Medulla oblongata (tissue), 1 donor: ENCODE results near the gene EMP3.

Source experiments
- DNase-seq: peaks from one replicate; pipeline ENCODE4 v3.0.0-alpha.2; 2015; ENCODE audit errors: extremely low spot score

Gene EMP3

DNA sequence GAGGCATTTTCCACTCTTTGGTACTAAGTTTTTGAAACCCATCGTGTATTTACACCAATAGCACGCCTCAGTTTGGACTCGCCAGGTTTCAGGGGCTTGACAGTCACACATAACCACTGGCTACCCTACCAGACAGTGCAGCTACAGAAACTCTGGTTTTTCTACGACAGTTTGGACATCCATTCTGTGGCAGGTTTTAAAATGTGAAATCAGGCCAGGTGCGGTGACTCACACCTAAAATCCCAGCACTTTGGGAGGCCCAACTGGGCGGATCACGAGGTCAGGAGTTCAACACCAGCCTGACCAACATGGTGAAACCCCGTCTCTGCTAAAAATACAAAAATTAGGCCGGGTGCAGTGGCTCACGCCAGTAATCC, 52.8 kb downstream of the EMP3 start:
- DNase-seq, result no peak

DNA sequence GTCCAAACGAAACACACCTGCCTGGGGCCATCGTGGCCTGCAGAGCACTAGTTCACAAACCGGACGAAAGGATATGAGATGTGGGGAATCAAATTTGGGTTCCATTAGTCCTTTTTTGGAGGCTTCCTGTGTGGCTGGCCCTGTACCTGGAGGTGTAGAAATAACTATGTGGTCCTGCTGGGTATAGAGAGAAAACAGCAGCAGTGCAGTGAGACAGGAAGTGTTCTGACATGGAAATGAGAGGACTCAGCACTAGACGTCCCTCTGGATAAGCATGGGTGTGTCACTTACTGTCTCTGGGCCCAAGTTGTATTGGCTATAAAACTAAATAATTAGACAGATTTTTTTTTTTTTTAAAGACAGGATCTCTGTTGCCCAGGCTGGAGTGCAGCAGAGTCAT, 53.7 kb downstream of the EMP3 start:
- DNase-seq, result no peak
